Superior temporal gyrus (tissue), 1 donor: ENCODE results near the gene PRR22.

Experiments used
- DNase-seq: peaks from one replicate; pipeline ENCODE4 v3.0.0-alpha.2; 2016; ENCODE audit errors: extremely low spot score

Gene PRR22

GRCh38 chr19:5784581-5785147 lies at the start of gene PRR22:
Gene PRR22, minus strand, starts transcription at chr19:5784746. Its CDS starts 86 bp downstream, at chr19:5784660.
- DNase-seq, result no peak

- DNase-seq, result no peak
Observed at GRCh38 chr19:5832527-5833216, 48.1 kb upstream of the PRR22 start.

GRCh38 chr19:5832061-5832460 lies 47.5 kb upstream of the PRR22 start:
- no peak for DNase-seq

- no peak for DNase-seq
Observed at GRCh38 chr19:5831159-5831558, 46.6 kb upstream of the PRR22 start.

GRCh38 chr19:5829567-5830310 lies 45.2 kb upstream of the PRR22 start:
- no peak for DNase-seq

- DNase-seq, result peak; percentile 7
Observed at GRCh38 chr19:5828661-5829566, 44.4 kb upstream of the PRR22 start.

- peak; percentile 73 for DNase-seq
Observed at GRCh38 chr19:5827891-5828660, 43.5 kb upstream of the PRR22 start.

GRCh38 chr19:5827342-5827890 lies 42.9 kb upstream of the PRR22 start:
- no peak for DNase-seq

GRCh38 chr19:5826531-5827341 lies 42.2 kb upstream of the PRR22 start:
- no peak for DNase-seq

- peak; percentile 12 for DNase-seq
Observed at GRCh38 chr19:5825178-5825577, 40.6 kb upstream of the PRR22 start.

GRCh38 chr19:5824751-5825150 lies 40.2 kb upstream of the PRR22 start:
- DNase-seq, result no peak

GRCh38 chr19:5823579-5824281 lies 39.2 kb upstream of the PRR22 start:
- no peak for DNase-seq

- no peak for DNase-seq
Observed at GRCh38 chr19:5822181-5822844, 37.8 kb upstream of the PRR22 start.

GRCh38 chr19:5821521-5822180 lies 37.1 kb upstream of the PRR22 start:
- no peak for DNase-seq

- no peak for DNase-seq
Observed at GRCh38 chr19:5820785-5821184, 36.2 kb upstream of the PRR22 start.

GRCh38 chr19:5818594-5818993 lies 34.0 kb upstream of the PRR22 start:
- DNase-seq, result no peak

GRCh38 chr19:5817218-5817617 lies 32.7 kb upstream of the PRR22 start:
- no peak for DNase-seq

- no peak for DNase-seq
Observed at GRCh38 chr19:5814852-5815246, 30.3 kb upstream of the PRR22 start.
